GM06990 (cell line): ENCODE results near the gene EYS.

Source experiments
- DNase-seq: peaks from one replicate; pipeline ENCODE4 v3.0.0-alpha.2; 2011; ENCODE audit not compliant: insufficient read length; ENCODE audit errors: extremely low read depth
- H3K27me3 ChIP-seq: replicated peaks from 2 replicates; pipeline ENCODE4 v1.6.0; 2011; ENCODE audit warnings: low read length; ENCODE audit not compliant: control insufficient read depth, insufficient read depth
- H3K36me3 ChIP-seq: 2 replicates; pipeline ENCODE4 v1.5.1; 2011; ENCODE audit warnings: low read length; ENCODE audit not compliant: control insufficient read depth, insufficient read depth
- H3K4me3 ChIP-seq: replicated peaks from 2 replicates; pipeline ENCODE4 v1.5.1; 2011; ENCODE audit warnings: low read depth, mild to moderate bottlenecking, control low read depth, low read length
- TF ChIP-seq, protein P1 (sequence below): IDR thresholded peaks from 2 replicates; pipeline ENCODE4 v1.5.1; 2011; ENCODE audit warnings: low read length, control low read depth, mild to moderate bottlenecking, inconsistent platforms; ENCODE audit not compliant: insufficient read depth, poor library complexity, severe bottlenecking

Gene EYS

GRCh38 chr6:64128301-64129024, 1578.6 kb downstream of the EYS start:
- no peak for DNase-seq
- H3K36me3 ChIP-seq: no peaks in the 10 kb centered on the region
- TF ChIP-seq, protein P1, sequence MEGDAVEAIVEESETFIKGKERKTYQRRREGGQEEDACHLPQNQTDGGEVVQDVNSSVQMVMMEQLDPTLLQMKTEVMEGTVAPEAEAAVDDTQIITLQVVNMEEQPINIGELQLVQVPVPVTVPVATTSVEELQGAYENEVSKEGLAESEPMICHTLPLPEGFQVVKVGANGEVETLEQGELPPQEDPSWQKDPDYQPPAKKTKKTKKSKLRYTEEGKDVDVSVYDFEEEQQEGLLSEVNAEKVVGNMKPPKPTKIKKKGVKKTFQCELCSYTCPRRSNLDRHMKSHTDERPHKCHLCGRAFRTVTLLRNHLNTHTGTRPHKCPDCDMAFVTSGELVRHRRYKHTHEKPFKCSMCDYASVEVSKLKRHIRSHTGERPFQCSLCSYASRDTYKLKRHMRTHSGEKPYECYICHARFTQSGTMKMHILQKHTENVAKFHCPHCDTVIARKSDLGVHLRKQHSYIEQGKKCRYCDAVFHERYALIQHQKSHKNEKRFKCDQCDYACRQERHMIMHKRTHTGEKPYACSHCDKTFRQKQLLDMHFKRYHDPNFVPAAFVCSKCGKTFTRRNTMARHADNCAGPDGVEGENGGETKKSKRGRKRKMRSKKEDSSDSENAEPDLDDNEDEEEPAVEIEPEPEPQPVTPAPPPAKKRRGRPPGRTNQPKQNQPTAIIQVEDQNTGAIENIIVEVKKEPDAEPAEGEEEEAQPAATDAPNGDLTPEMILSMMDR: no peak
- no peak overlapping the region for H3K4me3 ChIP-seq
- no peaks in the 10 kb centered on the region for H3K27me3 ChIP-seq

DNA sequence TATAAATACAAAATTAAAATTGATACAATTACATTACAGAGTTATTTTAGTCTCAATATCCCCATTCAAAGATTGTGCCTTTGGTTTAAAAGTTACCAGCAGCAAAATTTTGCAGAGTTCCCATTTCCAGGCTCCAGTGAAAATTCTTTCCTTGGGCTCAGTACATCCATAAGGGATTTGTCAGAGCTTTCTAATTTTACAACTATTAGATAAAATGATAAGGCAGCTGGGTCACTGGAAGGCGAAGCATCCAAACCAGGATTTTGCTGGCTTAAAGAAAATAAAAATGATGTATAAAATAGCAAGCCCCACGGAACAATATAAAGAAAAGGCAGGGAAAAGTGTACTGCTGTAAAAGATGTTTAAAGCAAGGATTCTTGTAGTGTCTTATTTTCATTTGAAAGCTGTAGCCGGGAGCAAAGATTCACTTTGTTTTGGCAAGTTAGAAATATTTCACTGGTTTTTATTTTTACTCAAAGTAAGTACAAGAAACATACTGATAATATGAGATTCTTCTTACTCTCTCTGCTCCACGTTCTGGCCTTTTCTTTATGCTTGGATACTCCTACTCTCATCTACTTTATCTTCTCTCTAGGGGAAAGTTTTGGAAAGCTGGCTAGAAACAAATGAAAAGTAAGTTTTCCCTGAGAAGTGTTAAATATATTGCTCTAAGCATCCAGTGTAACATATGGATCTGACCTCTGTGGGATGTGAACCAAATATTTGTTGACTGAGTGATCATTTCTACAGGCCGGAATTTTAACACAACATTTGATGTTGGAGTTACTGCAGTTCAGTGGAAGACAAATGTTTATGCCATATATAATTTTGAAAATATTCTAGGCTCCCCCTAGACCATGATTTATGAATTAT, 1583.0 kb downstream of the EYS start:
- no peaks in the 10 kb centered on the region for H3K36me3 ChIP-seq
- H3K27me3 ChIP-seq: no peaks in the 10 kb centered on the region
- TF ChIP-seq, protein P1: no peak
- DNase-seq: no peak
- H3K4me3 ChIP-seq: no peak overlapping the region

GRCh38 chr6:64122712-64123375, 1584.2 kb downstream of the EYS start:
- Histone ChIP-seq H3K27me3 (no peaks in the 10 kb centered on the region), H3K36me3 (no peaks in the 10 kb centered on the region), H3K4me3 (no peak overlapping the region)
- DNase-seq: no peak
- TF ChIP-seq, protein P1: no peak

DNA sequence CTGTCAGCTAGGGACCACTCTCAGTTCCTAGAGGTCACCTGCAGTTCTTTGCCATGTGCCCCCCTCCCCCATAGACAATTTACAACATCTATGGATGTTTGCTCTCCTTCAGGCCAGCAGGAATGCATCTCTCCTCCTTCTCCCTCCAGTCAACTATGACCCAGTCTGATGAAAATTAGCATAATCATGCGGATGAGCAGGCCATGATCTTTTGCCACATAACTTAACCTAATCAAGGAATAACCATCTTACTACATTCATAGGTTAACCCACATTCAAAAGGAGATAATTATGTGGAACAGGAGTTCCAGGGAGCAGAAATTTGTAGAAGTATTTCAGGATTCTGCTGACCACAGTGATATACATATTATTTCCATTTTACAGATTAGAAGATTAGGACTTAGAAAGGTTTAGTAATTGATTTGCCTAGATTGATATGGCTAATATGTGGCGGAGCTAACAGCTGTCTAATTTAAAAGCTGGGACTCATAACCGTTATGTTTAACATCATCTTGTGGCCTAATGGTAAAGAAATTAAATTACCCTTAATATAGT, 1585.9 kb downstream of the EYS start:
- Histone ChIP-seq H3K4me3 (no peak overlapping the region), H3K27me3 (no peaks in the 10 kb centered on the region), H3K36me3 (no peaks in the 10 kb centered on the region)
- TF ChIP-seq, protein P1: no peak
- no peak for DNase-seq

DNA sequence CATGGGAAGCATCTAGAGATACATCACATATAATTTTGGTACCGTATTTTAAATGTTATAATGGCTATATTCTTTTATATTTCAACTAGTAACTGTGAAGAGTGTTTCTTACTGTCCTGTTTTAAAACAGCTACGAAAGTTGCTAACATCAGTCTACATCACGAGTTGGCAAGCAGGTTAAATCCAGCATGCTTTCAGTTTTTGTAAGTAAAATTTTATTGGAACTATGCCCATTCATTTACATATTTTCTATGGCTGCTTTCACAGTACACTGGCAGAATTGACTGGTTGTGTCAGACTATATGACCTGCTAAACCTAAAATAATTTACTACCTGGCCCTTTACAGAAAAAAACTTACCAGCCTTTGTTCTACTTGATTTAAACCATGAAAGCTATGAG, 1593.3 kb downstream of the EYS start:
- H3K36me3 ChIP-seq: no peaks in the 10 kb centered on the region
- TF ChIP-seq, protein P1: no peak
- DNase-seq: no peak
- H3K27me3 ChIP-seq: no peaks in the 10 kb centered on the region
- no peak overlapping the region for H3K4me3 ChIP-seq
